Natural killer cell (primary cell): Measurements from ENCODE around the gene LCE2A. TPM values are rescaled to one million over a fixed set of nuclear protein-coding genes. Genes with fewer than 3 reads are reported as not detected.
"Not testable (repeated sequence)": the region's sequence is repeated elsewhere in the genome, so short reads cannot be mapped to it uniquely, and the experiment has no call there.

Experiments
- ATAC-seq, 3 donors: fragments of 150-1000 bp in 2 of 3; fragments of 200-7000 bp in 1 of 3; cut with Tn5 transposase; 1 replicate in 1 of 3; 2 replicates in 2 of 3; pipeline ENCODE4 v1.10.0; 2021; ENCODE audit warnings: mild to moderate bottlenecking in 2 of 3, moderate library complexity in 2 of 3
- DNase-seq, 2 donors: peaks; one replicate each; pipeline versions ENCODE4 v3.0.0 to v3.0.0-alpha.2; 2013 to 2021; ENCODE audit warnings: mixed read lengths in 1 of 2
- H3K27ac ChIP-seq: one replicate; pipeline ENCODE4 v1.5.1; 2013; ENCODE audit warnings: mild to moderate bottlenecking, low read length
- H3K27me3 ChIP-seq: one replicate; pipeline ENCODE4 v1.6.1; 2013; ENCODE audit warnings: low read length; ENCODE audit not compliant: control insufficient read depth, insufficient read depth
- H3K36me3 ChIP-seq: one replicate; pipeline ENCODE4 v1.6.1; 2013; ENCODE audit warnings: low read length; ENCODE audit not compliant: control insufficient read depth, insufficient read depth
- H3K4me1 ChIP-seq: one replicate; pipeline ENCODE4 v1.6.1; 2013; ENCODE audit warnings: low read length; ENCODE audit not compliant: control insufficient read depth, insufficient read depth
- H3K4me3 ChIP-seq: one replicate; pipeline ENCODE4 v1.5.1; 2013; ENCODE audit warnings: low read length
- H3K9me3 ChIP-seq: one replicate; pipeline ENCODE4 v1.6.1; 2013; ENCODE audit warnings: low read length; ENCODE audit not compliant: control insufficient read depth, insufficient read depth
- H3K27ac Mint-ChIP-seq, 2 donors: one replicate each; pipeline ENCODE4 v1.8.0; 2022; ENCODE audit warnings: mild to moderate bottlenecking in 2 of 2, mixed read lengths in 2 of 2, moderate library complexity in 1 of 2
- H3K27me3 Mint-ChIP-seq, 2 donors: one replicate each; pipeline ENCODE4 v1.8.0; 2022; ENCODE audit warnings: low read depth in 2 of 2, mixed read lengths in 2 of 2
- H3K36me3 Mint-ChIP-seq: one replicate; pipeline ENCODE4 v1.8.0; 2022; ENCODE audit warnings: mixed read lengths
- H3K4me1 Mint-ChIP-seq, 2 donors: one replicate each; pipeline ENCODE4 v1.8.0; 2022; ENCODE audit warnings: mixed read lengths in 2 of 2
- H3K4me3 Mint-ChIP-seq: one replicate; pipeline ENCODE4 v1.8.0; 2022; ENCODE audit warnings: mild to moderate bottlenecking, moderate library complexity, mixed read lengths
- H3K9me3 Mint-ChIP-seq, 2 donors: one replicate each; pipeline ENCODE4 v1.8.0; 2022; ENCODE audit warnings: mixed read lengths in 2 of 2
- WGBS: methylation state at CpG from one replicate; pipeline ENCODE4 v1.1.7; 2013; ENCODE audit warnings: missing lambda C conversion rate; ENCODE audit not compliant: insufficient coverage; 5-methylcytosine and 5-hydroxymethylcytosine counted together
- intact Hi-C: fragments of 100-400 bp; cut with micrococcal nuclease; formaldehyde crosslinking; loops from one replicate; pipeline ENCODE4 v1.14.2; 2022
- total RNA-seq, 4 donors: library from RNA; stranded (reverse); fragments of 120-200 nt in 1 of 4; gene quantifications; one replicate each; pipeline versions ENCODE4 v1.2.3 to v1.2.4, GENCODE V29; 2013 to 2022
- TF ChIP-seq, protein P1 (sequence below): fragments of 200-600 bp; IDR thresholded peaks from one replicate; pipeline ENCODE4 v1.8.0; 2022; ENCODE audit warnings: antibody characterized with exemption

The LCE2A gene
- total RNA-seq, 3 donors from 2014 or later (not counting 1 experiment from before 2014, with no cell fraction given): not detected

DNA sequence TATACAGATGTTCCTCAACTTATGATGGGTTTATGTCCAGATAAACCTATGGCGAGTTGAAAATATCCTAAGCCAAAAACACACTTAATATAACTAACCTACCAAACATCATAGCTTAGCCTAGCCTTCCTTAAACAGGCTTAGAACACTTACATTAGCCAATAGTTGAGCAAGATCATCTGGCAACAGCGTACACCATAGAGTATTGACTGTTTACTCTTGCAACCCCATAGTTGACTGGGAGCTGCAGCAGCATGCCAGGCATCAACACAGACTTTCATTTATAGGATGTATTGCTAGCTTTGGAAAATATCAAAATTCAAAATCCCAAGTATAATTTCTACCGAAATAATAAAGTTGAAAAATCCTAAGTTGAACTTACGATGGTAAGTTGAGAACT lies 40.5 kb upstream of the LCE2A start:
- Histone ChIP-seq H3K4me3 (no peak overlapping the region), H3K9me3 (no peaks in the 10 kb centered on the region), H3K27ac (no peak overlapping the region), H3K27me3 (no peaks in the 10 kb centered on the region), H3K4me1 (no peaks in the 10 kb centered on the region), H3K36me3 (no peaks in the 10 kb centered on the region)
- ATAC-seq (no peak), DNase-seq (no peak)
- Mint-ChIP-seq H3K36me3 (no peaks in the 10 kb centered on the region), H3K4me3 (no peak overlapping the region), H3K4me1 (peaks cover 4 to 5% of the 10 kb centered on the region in 2 donors), H3K27me3 (peaks cover 8 to 37% of the 10 kb centered on the region in 2 donors), H3K9me3 (no peaks in the 10 kb centered on the region), H3K27ac (no peak overlapping the region)
- WGBS: 74% methylated on average over 2 of the region's 4 CpGs
- TF ChIP-seq, protein P1, sequence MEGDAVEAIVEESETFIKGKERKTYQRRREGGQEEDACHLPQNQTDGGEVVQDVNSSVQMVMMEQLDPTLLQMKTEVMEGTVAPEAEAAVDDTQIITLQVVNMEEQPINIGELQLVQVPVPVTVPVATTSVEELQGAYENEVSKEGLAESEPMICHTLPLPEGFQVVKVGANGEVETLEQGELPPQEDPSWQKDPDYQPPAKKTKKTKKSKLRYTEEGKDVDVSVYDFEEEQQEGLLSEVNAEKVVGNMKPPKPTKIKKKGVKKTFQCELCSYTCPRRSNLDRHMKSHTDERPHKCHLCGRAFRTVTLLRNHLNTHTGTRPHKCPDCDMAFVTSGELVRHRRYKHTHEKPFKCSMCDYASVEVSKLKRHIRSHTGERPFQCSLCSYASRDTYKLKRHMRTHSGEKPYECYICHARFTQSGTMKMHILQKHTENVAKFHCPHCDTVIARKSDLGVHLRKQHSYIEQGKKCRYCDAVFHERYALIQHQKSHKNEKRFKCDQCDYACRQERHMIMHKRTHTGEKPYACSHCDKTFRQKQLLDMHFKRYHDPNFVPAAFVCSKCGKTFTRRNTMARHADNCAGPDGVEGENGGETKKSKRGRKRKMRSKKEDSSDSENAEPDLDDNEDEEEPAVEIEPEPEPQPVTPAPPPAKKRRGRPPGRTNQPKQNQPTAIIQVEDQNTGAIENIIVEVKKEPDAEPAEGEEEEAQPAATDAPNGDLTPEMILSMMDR: no peak
- intact Hi-C loops: no loop called here

DNA sequence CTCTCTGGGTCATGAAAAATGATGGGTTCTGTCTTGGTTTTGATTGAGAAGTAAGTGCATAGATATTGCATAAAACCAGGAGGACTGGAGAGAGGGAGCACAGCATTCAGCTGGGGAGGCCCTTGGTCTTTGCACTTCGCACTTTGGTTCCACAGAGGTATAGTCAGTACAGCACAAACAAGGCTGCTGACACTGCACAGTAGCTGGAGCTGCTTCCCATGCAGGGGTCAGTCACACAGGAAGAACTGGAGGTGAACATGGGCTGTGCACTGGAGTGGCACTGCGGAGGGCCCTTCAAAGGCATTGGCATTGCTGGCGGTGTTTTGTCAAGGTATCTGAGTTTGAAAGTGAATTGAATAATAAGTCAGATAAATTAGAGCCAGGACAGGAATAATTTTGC lies 39.5 kb upstream of the LCE2A start:
- H3K9me3 Mint-ChIP-seq: no peaks in the 10 kb centered on the region

DNA sequence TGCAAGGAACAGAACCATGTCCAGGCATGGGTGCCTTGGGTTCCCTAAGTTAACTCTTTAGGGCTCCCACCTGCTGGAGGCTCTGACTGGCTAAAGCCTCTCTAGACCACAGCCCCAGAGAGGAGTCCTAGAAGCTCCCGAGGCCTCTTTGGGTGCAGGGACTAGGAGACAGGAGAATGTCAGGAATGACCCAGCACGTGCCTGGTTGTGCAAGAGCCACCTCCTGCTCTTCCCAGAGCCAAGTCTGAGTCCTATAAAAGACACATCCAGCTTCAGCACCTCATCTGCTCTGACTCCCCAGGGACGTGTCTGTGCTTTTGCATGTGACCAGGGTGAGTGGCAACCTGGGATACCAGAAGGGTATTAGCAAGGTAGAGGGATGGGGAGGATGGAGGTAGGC lies 35.0 kb upstream of the LCE2A start, which contains the start of gene LCE2D:
LCE2D (plus strand) TSS at position 283 of the 400 bp plus-strand sequence. CDS start 726 bp downstream, outside the sequence.
- Histone ChIP-seq H3K4me1 (no peaks in the 10 kb centered on the region), H3K4me3 (no peak within 1 kb of the TSS), H3K27ac (no peak within 1 kb of the TSS), H3K36me3 (no peaks in the 10 kb centered on the region), H3K9me3 (no peaks in the 10 kb centered on the region), H3K27me3 (no peaks in the 10 kb centered on the region)
- Mint-ChIP-seq H3K27ac (no peak within 1 kb of the TSS), H3K36me3 (no peaks in the 10 kb centered on the region), H3K27me3 (peaks cover 20 to 42% of the 10 kb centered on the region in 2 donors), H3K4me3 (no peak within 1 kb of the TSS), H3K4me1 (no peaks in the 10 kb centered on the region), H3K9me3 (no peaks in the 10 kb centered on the region)
- 64% methylated on average over 3 of the region's 3 CpGs for WGBS
- TF ChIP-seq, protein P1: no peak
- ATAC-seq: no peak
- intact Hi-C loops: no loop called here
- no peak for DNase-seq

More for the DNA sequence above, 39.5 kb upstream of the LCE2A start:
- DNase-seq (no peak), ATAC-seq (no peak)
- H3K36me3 Mint-ChIP-seq: no peaks in the 10 kb centered on the region
- WGBS: 90% methylated on average over 3 of the region's 3 CpGs
- Histone ChIP-seq H3K27ac (no peak overlapping the region), H3K9me3 (no peaks in the 10 kb centered on the region), H3K27me3 (no peaks in the 10 kb centered on the region), H3K36me3 (no peaks in the 10 kb centered on the region), H3K4me1 (no peaks in the 10 kb centered on the region), H3K4me3 (no peak overlapping the region)
- H3K4me3 Mint-ChIP-seq: no peak overlapping the region
- TF ChIP-seq, protein P1: no peak
- H3K4me1 Mint-ChIP-seq: peaks cover 4 to 5% of the 10 kb centered on the region in 2 donors
- intact Hi-C loops: no loop called here
- no peak overlapping the region for H3K27ac Mint-ChIP-seq
- peaks cover 10 to 37% of the 10 kb centered on the region in 2 donors for H3K27me3 Mint-ChIP-seq

DNA sequence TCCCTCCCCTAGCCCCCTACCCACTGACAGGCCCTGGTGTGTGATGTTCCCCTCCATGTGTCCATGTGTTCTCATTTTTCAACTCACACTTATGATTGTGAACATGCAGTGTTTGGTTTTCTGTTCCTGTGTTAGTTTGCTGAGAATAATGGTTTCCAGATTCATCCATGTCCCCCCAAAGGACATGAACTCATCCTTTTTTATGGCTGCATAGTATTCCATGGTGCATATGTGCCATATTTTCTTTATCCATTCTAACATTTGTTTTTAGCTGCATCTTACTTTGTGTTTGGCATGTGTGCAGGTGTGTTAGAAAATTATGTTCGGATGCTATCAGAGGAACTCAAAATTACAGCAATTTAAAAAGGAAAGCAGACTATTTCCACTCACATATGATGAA lies 32.0 kb upstream of the LCE2A start:
- 100% methylated on average over 1 of the region's 1 CpG for WGBS

More for the DNA sequence above, 32.0 kb upstream of the LCE2A start:
- H3K4me3 Mint-ChIP-seq, H3K27ac Mint-ChIP-seq, H3K4me1 Mint-ChIP-seq, H3K9me3 ChIP-seq, ATAC-seq, H3K27me3 ChIP-seq, H3K36me3 Mint-ChIP-seq, H3K9me3 Mint-ChIP-seq, H3K4me3 ChIP-seq, H3K36me3 ChIP-seq, H3K27ac ChIP-seq, H3K4me1 ChIP-seq, intact Hi-C loops, DNase-seq: not testable (repeated sequence)
- peaks cover 20 to 47% of the 10 kb centered on the region in 2 donors for H3K27me3 Mint-ChIP-seq
